Thymus (tissue), 14 donors: Measurements from ENCODE around the gene ZW10. TPM values are rescaled to one million over a fixed set of nuclear protein-coding genes. Genes with fewer than 3 reads are reported as not detected.
A peak's percentile ranks its signal among the peaks of the same experiment; 100 is the strongest.

Source experiments
- DNase-seq, 9 donors: peaks; one replicate each; pipeline ENCODE4 v3.0.0-alpha.2; 2013; ENCODE audit warnings: low spot score in 9 of 9, low read depth in 6 of 9, missing footprints in 1 of 9
- H3K27ac ChIP-seq, 2 donors: one replicate each; pipeline ENCODE4 v1.5.1; 2013; ENCODE audit warnings: control low read depth in 1 of 2, low read depth in 1 of 2, low read length in 1 of 2, mild to moderate bottlenecking in 1 of 2, moderate library complexity in 1 of 2
- H3K27me3 ChIP-seq, 2 donors: one replicate each; pipeline ENCODE4 v1.5.1; 2013; ENCODE audit warnings: low read length in 1 of 2; ENCODE audit not compliant: control insufficient read depth in 2 of 2, insufficient read depth in 1 of 2
- H3K36me3 ChIP-seq, 2 donors: one replicate each; pipeline ENCODE4 v1.5.1; 2013; ENCODE audit warnings: low read length in 1 of 2, mild to moderate bottlenecking in 1 of 2, moderate library complexity in 1 of 2; ENCODE audit not compliant: control insufficient read depth in 2 of 2, insufficient read depth in 2 of 2
- H3K4me1 ChIP-seq, 2 donors: one replicate each; pipeline ENCODE4 v1.5.1; 2013; ENCODE audit warnings: low read length in 2 of 2; ENCODE audit not compliant: control insufficient read depth in 2 of 2, insufficient read depth in 2 of 2
- H3K4me3 ChIP-seq, 2 donors: one replicate each; pipeline ENCODE4 v1.5.1; 2013; ENCODE audit warnings: low read length in 2 of 2, control low read depth in 1 of 2, mild to moderate bottlenecking in 1 of 2
- H3K9me3 ChIP-seq, 2 donors: one replicate each; pipeline ENCODE4 v1.5.1; 2013; ENCODE audit warnings: low read length in 1 of 2, mild to moderate bottlenecking in 1 of 2; ENCODE audit not compliant: control insufficient read depth in 2 of 2, insufficient read depth in 1 of 2
- WGBS: extraction: QIAGEN DNeasy Blood & Tissue Kit; methylation state at CpG from one replicate; pipeline ENCODE4 v1.1.7; 2013; 5-methylcytosine and 5-hydroxymethylcytosine counted together
- long read RNA-seq, 10 donors: transcript quantifications; one replicate each; lab custom pipeline, GENCODE V29; 2026
- polyA plus RNA-seq: library from polyadenylated mRNA; stranded (reverse); fragments of 200-250 nt; gene quantifications from one replicate; pipeline ENCODE4 v1.2.3, GENCODE V29; 2013
- total RNA-seq: library from RNA; stranded (reverse); fragments of 120-200 nt; gene quantifications from one replicate; pipeline ENCODE4 v1.2.4, GENCODE V29; 2013
- donor health status: healthy.

ZW10 gene
- total RNA-seq (18.8 TPM), polyA plus RNA-seq (6.0 TPM)
- long read RNA-seq, donor 1: 0 reads
- long read RNA-seq, donor 2: 0 reads
- long read RNA-seq, donor 3, partial matches to known transcripts: 0 of 2 reads
- long read RNA-seq, donor 3, other reads (novel, unspliced or antisense): 0 of 2 reads
- long read RNA-seq, donor 4, partial matches to known transcripts: 0 of 2 reads
- long read RNA-seq, donor 4, other reads (novel, unspliced or antisense): 0 of 2 reads
- long read RNA-seq, donor 5, partial matches to known transcripts: 5 of 6 reads
- long read RNA-seq, donor 5, other reads (novel, unspliced or antisense): 0 of 6 reads
- long read RNA-seq, donor 6, transcript ZW10-201 (16 exons, 2,992 nt): major isoform, 5 of 5 reads
- long read RNA-seq, donor 6, partial matches to known transcripts: 0 of 5 reads
- long read RNA-seq, donor 6, other reads (novel, unspliced or antisense): 0 of 5 reads
- long read RNA-seq, donor 7, partial matches to known transcripts: 0 of 3 reads
- long read RNA-seq, donor 7, other reads (novel, unspliced or antisense): 0 of 3 reads
- long read RNA-seq, donor 8, partial matches to known transcripts: 0 of 2 reads
- long read RNA-seq, donor 8, other reads (novel, unspliced or antisense): 0 of 2 reads
- long read RNA-seq, donor 9, partial matches to known transcripts: 0 of 3 reads
- long read RNA-seq, donor 9, other reads (novel, unspliced or antisense): 0 of 3 reads
- long read RNA-seq, donor 10: 0 reads

- H3K9me3 ChIP-seq: no peaks in the 10 kb centered on the region
- peaks cover 2 to 4% of the 10 kb centered on the region in 2 donors for H3K36me3 ChIP-seq
- H3K27ac ChIP-seq: peak within 1 kb of the TSS; percentile 36 to 71
- H3K4me3 ChIP-seq: peak within 1 kb of the TSS; percentile 87 to 99
- H3K4me1 ChIP-seq: peaks cover 4 to 6% of the 10 kb centered on the region in 2 donors
- WGBS: under 1% methylated on average over 46 of the region's 46 CpGs
- no peaks in the 10 kb centered on the region for H3K27me3 ChIP-seq
- peak; percentile 87 to 96 (median 92) for DNase-seq
Measured at GRCh38 chr11:113773416-113774173, at the start of gene ZW10. Gene ZW10 (minus strand): TSS chr11:113773692. CDS start chr11:113773666, 26 bp downstream.

GRCh38 chr11:113818426-113818825 is 44.9 kb upstream of the ZW10 start:
- peaks cover 4% of the 10 kb centered on the region in 2 donors for H3K36me3 ChIP-seq
- no peaks in the 10 kb centered on the region for H3K9me3 ChIP-seq
- H3K4me1 ChIP-seq: no peaks in the 10 kb centered on the region
- no peak overlapping the region for H3K4me3 ChIP-seq
- no peak for DNase-seq
- WGBS: 97% methylated on average over 3 of the region's 3 CpGs
- no peak overlapping the region for H3K27ac ChIP-seq
- no peaks in the 10 kb centered on the region for H3K27me3 ChIP-seq

DNA sequence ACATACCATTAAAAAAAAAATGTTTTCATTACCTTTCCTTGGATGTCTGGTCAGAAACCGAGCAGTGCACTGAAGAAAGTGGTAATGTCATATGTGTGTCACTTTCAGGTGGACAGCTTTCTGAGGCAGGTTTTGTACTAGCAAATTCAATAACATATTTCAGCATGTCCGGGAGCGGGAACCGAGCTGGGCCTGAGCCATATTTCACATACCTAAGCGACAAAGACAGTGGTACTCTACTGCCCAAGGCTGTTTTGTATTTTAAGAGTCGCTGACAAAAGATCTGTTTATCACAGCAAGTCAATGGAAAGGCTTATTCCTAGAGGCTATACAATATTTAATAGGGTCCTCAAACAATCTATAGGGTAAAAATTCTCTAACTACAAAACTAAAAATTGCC is 44.1 kb upstream of the ZW10 start:
- Histone ChIP-seq H3K4me3 (no peak overlapping the region), H3K27me3 (no peaks in the 10 kb centered on the region), H3K27ac (no peak overlapping the region), H3K9me3 (no peaks in the 10 kb centered on the region), H3K4me1 (no peaks in the 10 kb centered on the region), H3K36me3 (peaks cover 1 to 4% of the 10 kb centered on the region in 2 donors)
- 96% methylated on average over 6 of the region's 6 CpGs for WGBS
- DNase-seq: no peak

DNA sequence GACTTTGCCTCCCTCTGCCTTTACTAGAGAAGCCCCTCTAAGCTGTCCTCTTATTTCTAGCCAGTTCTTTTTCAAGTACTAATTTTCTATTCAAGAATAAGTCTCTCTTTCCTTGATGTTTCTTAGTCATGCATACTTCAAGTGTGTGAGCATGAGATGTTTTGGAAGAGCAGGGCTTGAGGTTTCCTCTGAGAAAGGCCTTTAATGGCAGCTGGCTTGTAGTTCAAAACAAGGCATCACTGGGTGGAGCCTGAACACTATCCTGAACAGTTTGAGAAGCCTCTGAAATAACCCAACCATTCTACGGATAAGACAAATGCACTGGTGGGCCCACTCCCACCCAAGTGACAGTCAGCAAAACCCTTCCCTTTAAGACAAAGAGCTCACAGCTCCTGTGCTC is 43.7 kb upstream of the ZW10 start:
- no peak for DNase-seq
- WGBS: 98% methylated on average over 1 of the region's 1 CpG
- Histone ChIP-seq H3K27ac (no peak overlapping the region), H3K36me3 (peaks cover 0 to 4% of the 10 kb centered on the region in 2 donors), H3K4me3 (no peak overlapping the region), H3K27me3 (no peaks in the 10 kb centered on the region), H3K9me3 (no peaks in the 10 kb centered on the region), H3K4me1 (no peaks in the 10 kb centered on the region)

- Histone ChIP-seq H3K4me3 (no peak overlapping the region), H3K27me3 (no peaks in the 10 kb centered on the region), H3K4me1 (no peaks in the 10 kb centered on the region), H3K9me3 (no peaks in the 10 kb centered on the region), H3K36me3 (no peaks in the 10 kb centered on the region), H3K27ac (no peak overlapping the region)
- no peak for DNase-seq
Measured at GRCh38 chr11:113814181-113814580, 40.7 kb upstream of the ZW10 start.

DNA sequence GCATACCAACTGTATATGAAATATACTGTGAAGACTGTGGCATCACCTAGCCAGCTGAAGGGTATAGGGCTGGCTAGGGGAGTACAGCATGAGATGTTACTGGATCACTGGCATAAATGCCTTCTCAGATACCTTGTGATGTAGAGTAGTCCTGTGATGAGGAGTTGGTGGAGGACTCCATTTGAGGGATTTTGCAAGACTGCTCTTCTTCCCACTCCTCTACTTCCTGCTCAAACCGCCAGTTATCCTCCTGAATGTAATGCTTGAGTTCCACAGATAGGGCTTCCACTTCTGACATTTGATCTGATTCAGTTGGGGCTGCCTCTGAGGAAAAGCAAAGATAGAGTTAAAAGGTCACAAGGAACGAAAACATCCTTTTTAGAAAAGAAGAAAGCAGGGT is 35.4 kb upstream of the ZW10 start:
- Histone ChIP-seq H3K27ac (no peak overlapping the region), H3K4me3 (no peak overlapping the region), H3K9me3 (no peaks in the 10 kb centered on the region), H3K4me1 (no peaks in the 10 kb centered on the region), H3K36me3 (peaks cover 0 to 4% of the 10 kb centered on the region in 2 donors), H3K27me3 (no peaks in the 10 kb centered on the region)
- 46% methylated on average over 2 of the region's 2 CpGs for WGBS
- no peak for DNase-seq

- peak in 1 of 9 donors; percentile 7 for DNase-seq
- H3K4me1 ChIP-seq: no peaks in the 10 kb centered on the region
- H3K36me3 ChIP-seq: peaks cover 0 to 4% of the 10 kb centered on the region in 2 donors
- no peaks in the 10 kb centered on the region for H3K27me3 ChIP-seq
- no peak overlapping the region for H3K4me3 ChIP-seq
- 99% methylated on average over 2 of the region's 2 CpGs for WGBS
- H3K9me3 ChIP-seq: no peaks in the 10 kb centered on the region
- no peak overlapping the region for H3K27ac ChIP-seq
Measured at GRCh38 chr11:113806406-113806805, 32.9 kb upstream of the ZW10 start.

- Histone ChIP-seq H3K4me1 (no peaks in the 10 kb centered on the region), H3K27me3 (no peaks in the 10 kb centered on the region), H3K4me3 (no peak overlapping the region), H3K9me3 (no peaks in the 10 kb centered on the region), H3K36me3 (peaks cover 0 to 4% of the 10 kb centered on the region in 2 donors), H3K27ac (no peak overlapping the region)
- DNase-seq: no peak
Measured at GRCh38 chr11:113805640-113806039, 32.1 kb upstream of the ZW10 start.

DNA sequence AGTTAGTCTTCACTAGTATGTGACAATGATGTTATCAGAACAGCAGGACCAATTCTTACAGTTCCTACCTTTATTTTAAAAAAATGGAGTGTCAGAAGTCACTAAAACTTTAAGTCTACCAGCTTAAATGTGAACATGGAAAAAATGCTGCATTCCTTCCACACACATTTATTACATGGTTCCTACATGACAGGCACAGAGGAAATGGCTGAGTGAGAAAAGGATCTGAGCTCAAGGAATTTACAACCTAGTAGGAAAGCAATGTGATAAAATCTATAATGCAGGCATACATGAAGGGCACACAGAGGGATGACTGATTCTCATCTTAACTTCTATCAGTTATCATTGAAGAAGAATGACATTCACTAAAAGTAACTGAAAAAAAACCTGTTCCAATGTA is 29.1 kb upstream of the ZW10 start:
- no peak for DNase-seq
- H3K36me3 ChIP-seq: peaks cover 0 to 3% of the 10 kb centered on the region in 2 donors

More for the DNA sequence above, 29.1 kb upstream of the ZW10 start:
- Histone ChIP-seq H3K27ac (no peak overlapping the region), H3K4me1 (no peaks in the 10 kb centered on the region), H3K4me3 (no peak overlapping the region), H3K9me3 (no peaks in the 10 kb centered on the region), H3K27me3 (no peaks in the 10 kb centered on the region)
